Karpas-422 (cell line): ENCODE data around the gene STK11IP. TPM values are rescaled to one million over a fixed set of nuclear protein-coding genes. Genes with fewer than 3 reads are reported as not detected.
A peak's percentile ranks its signal among the peaks of the same experiment; 100 is the strongest.

Experiments
- DNase-seq: peaks from one replicate; pipeline ENCODE4 v3.0.0-alpha.2; 2015
- H2AFZ ChIP-seq: fragments of 200-600 bp; sonication (generic); 2 replicates; pipeline ENCODE4 v1.6.1; 2014; ENCODE audit warnings: antibody characterized with exemption, low read length, mixed read lengths
- H3K27ac ChIP-seq: fragments of 200-600 bp; sonication (generic); 2 replicates; pipeline ENCODE4 v1.5.1; 2014; ENCODE audit warnings: mild to moderate bottlenecking, low read length, moderate library complexity
- H3K27me3 ChIP-seq: fragments of 200-600 bp; sonication (generic); 2 replicates; pipeline ENCODE4 v1.6.1; 2014; ENCODE audit warnings: low read length, mixed read lengths
- H3K36me3 ChIP-seq: fragments of 200-600 bp; sonication (generic); 2 replicates; pipeline ENCODE4 v1.6.1; 2014; ENCODE audit warnings: low read length, mixed read lengths; ENCODE audit not compliant: insufficient read depth
- H3K4me1 ChIP-seq: fragments of 200-600 bp; sonication (generic); 2 replicates; pipeline ENCODE4 v1.6.1; 2014; ENCODE audit warnings: mild to moderate bottlenecking, low read length, mixed read lengths
- H3K4me2 ChIP-seq: fragments of 200-600 bp; sonication (generic); 2 replicates; pipeline ENCODE4 v1.6.1; 2014; ENCODE audit warnings: low read length, low read depth, mild to moderate bottlenecking; ENCODE audit not compliant: poor library complexity, severe bottlenecking
- H3K4me3 ChIP-seq: fragments of 200-600 bp; sonication (generic); 2 replicates; pipeline ENCODE4 v1.5.1; 2014; ENCODE audit warnings: mild to moderate bottlenecking, antibody characterized with exemption, low read length, mixed read lengths
- H3K79me2 ChIP-seq: fragments of 200-600 bp; sonication (generic); 2 replicates; pipeline ENCODE4 v1.6.1; 2014; ENCODE audit warnings: mild to moderate bottlenecking, low read length, mixed read lengths
- H3K9ac ChIP-seq: fragments of 200-600 bp; sonication (generic); 2 replicates; pipeline ENCODE4 v1.6.0; 2014; ENCODE audit warnings: low read length
- H3K9me2 ChIP-seq: fragments of 200-600 bp; sonication (generic), shearing (Covaris generic); replicated peaks from 2 replicates; pipeline ENCODE4 v1.6.0; 2014; ENCODE audit warnings: mild to moderate bottlenecking, low read length, moderate library complexity; ENCODE audit not compliant: insufficient read depth
- H3K9me3 ChIP-seq: fragments of 300-700, 200-600 bp; sonication (generic); 2 replicates; pipeline ENCODE4 v1.6.1; 2014; ENCODE audit warnings: low read length, mixed read lengths
- H4K20me1 ChIP-seq: fragments of 200-600 bp; sonication (generic); 2 replicates; pipeline ENCODE4 v1.6.1; 2014; ENCODE audit warnings: mild to moderate bottlenecking, antibody characterized with exemption, low read length, low read depth; ENCODE audit not compliant: insufficient read depth
- small RNA-seq: library from RNA; depleted of rRNA; stranded (forward); fragments of <200 nt; gene quantifications from one replicate; pipeline ENCODE3, GENCODE V24; 2014
- total RNA-seq: library from RNA; depleted of rRNA; stranded (reverse); fragments of >200 nt; shearing (Covaris generic); gene quantifications from 2 replicates; pipeline ENCODE4 v1.2.3, GENCODE V29; 2014; ENCODE audit warnings: low replicate concordance; rRNA removed

Gene STK11IP
- total RNA-seq, 1 experiment from 2014 or later, result 24.0 TPM

GRCh38 chr2:219664041-219664440 is 66.4 kb downstream of the STK11IP start:
- H3K9me2 ChIP-seq, result no peaks in the 10 kb centered on the region
- H4K20me1 ChIP-seq, result no peaks in the 10 kb centered on the region
- no peak overlapping the region for H3K9ac ChIP-seq
- no peaks in the 10 kb centered on the region for H3K36me3 ChIP-seq
- H3K9me3 ChIP-seq, result peaks cover 4% of the 10 kb centered on the region; the same call in 1 of the 2 replicates
- H3K4me2 ChIP-seq, result no peak overlapping the region
- no peak for DNase-seq
- no peak overlapping the region for H3K27ac ChIP-seq
- H3K4me3 ChIP-seq, result no peak overlapping the region
- H3K27me3 ChIP-seq, result no peaks in the 10 kb centered on the region
- H2AFZ ChIP-seq, result no peak overlapping the region
- H3K4me1 ChIP-seq, result no peaks in the 10 kb centered on the region
- no peaks in the 10 kb centered on the region for H3K79me2 ChIP-seq

- H3K27ac ChIP-seq, result no peak overlapping the region
- H3K9ac ChIP-seq, result no peak overlapping the region
- no peaks in the 10 kb centered on the region for H3K27me3 ChIP-seq
- no peak overlapping the region for H2AFZ ChIP-seq
- H3K79me2 ChIP-seq, result no peaks in the 10 kb centered on the region
- no peaks in the 10 kb centered on the region for H3K9me2 ChIP-seq
- H4K20me1 ChIP-seq, result no peaks in the 10 kb centered on the region
- no peak for DNase-seq
- peaks cover 4% of the 10 kb centered on the region; the same call in 1 of the 2 replicates for H3K9me3 ChIP-seq
- no peaks in the 10 kb centered on the region for H3K4me1 ChIP-seq
- H3K4me2 ChIP-seq, result no peak overlapping the region
- H3K36me3 ChIP-seq, result no peaks in the 10 kb centered on the region
- no peak overlapping the region for H3K4me3 ChIP-seq
Measured at GRCh38 chr2:219664944-219665343, 67.3 kb downstream of the STK11IP start.

DNA sequence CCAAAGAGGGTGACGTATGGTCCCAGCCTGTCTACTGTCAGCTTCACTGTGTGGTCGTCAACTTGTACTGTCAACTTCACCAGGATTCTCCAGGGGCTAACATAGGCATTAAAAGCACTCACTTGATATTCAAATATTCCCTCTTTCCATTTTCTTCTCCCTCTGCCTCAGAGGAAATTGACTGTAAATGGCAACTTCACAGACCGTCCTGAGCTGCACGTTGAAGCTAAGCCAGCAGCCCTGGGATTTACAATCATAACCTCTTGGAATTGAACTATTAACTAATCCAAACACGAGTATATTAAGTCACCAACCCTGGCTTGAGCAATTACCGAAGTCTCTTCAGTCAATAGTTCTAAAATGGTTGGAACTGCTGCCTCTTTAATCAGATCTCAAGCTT is 68.3 kb downstream of the STK11IP start:
- H3K9me3 ChIP-seq, result peaks cover 4% of the 10 kb centered on the region; the same call in 1 of the 2 replicates
- H3K4me2 ChIP-seq, result no peak overlapping the region

More for the DNA sequence above, 68.3 kb downstream of the STK11IP start:
- H4K20me1 ChIP-seq, result no peaks in the 10 kb centered on the region
- H3K4me3 ChIP-seq, result no peak overlapping the region
- no peaks in the 10 kb centered on the region for H3K36me3 ChIP-seq
- H2AFZ ChIP-seq, result no peak overlapping the region
- no peaks in the 10 kb centered on the region for H3K79me2 ChIP-seq
- H3K9ac ChIP-seq, result no peak overlapping the region
- H3K9me2 ChIP-seq, result no peaks in the 10 kb centered on the region
- no peak for DNase-seq
- no peaks in the 10 kb centered on the region for H3K4me1 ChIP-seq
- H3K27ac ChIP-seq, result no peak overlapping the region
- no peaks in the 10 kb centered on the region for H3K27me3 ChIP-seq

Small RNAs within 50 kb of the gene (small RNA-seq; reads per million reads assigned to genes)
- gene MIR3132 (not detected), gene RN7SKP213 (1.7 reads per million, percentile 46 among the genes with 10 or more reads in this experiment)

Other genes with a start within 250 kb of the STK11IP start
- 74.6 and 77.9 TPM in 2 replicates for gene DNPEP, start 209.9 kb upstream of the STK11IP start, total RNA-seq
- gene DES, start 179.5 kb upstream of the STK11IP start, total RNA-seq, result not detected in 2 replicates
- not detected in 2 replicates for gene SPEG, start 163.0 kb upstream of the STK11IP start, total RNA-seq
- 10.5 and 17.1 TPM in 2 replicates for gene GMPPA, start 99.0 kb upstream of the STK11IP start, total RNA-seq
- gene ASIC4, start 83.4 kb upstream of the STK11IP start, total RNA-seq, result 0.32 TPM in 1 of 2 replicates, not detected in the other
- gene CHPF, start 54.0 kb upstream of the STK11IP start, total RNA-seq, result 25.5 and 44.5 TPM in 2 replicates
- 2.7 and 3.2 TPM in 2 replicates for gene TMEM198, start 53.8 kb upstream of the STK11IP start, total RNA-seq
- gene OBSL1, start 26.3 kb upstream of the STK11IP start, total RNA-seq, result not detected in 2 replicates
- not detected in 2 replicates for gene INHA, start 25.5 kb upstream of the STK11IP start, total RNA-seq
- not detected in 2 replicates for gene SLC4A3, start 29.8 kb downstream of the STK11IP start, total RNA-seq